Measurements from ENCODE around the gene THRSP. TPM values are rescaled to one million over a fixed set of nuclear protein-coding genes. Genes with fewer than 3 reads are reported as not detected.

The THRSP gene
- total and polyA plus RNA-seq, 2 of the 8 experiments (the other 6 are each of a cell fraction or from before 2014, with no cell fraction given), result 0.11 TPM; not detected in 1

- WGBS, 2 experiments (ENCODE audit: extremely low coverage in 1 of 2, insufficient coverage in 1 of 2, insufficient read length in 1 of 2, insufficient replicate concordance in 2 of 2, low coverage in 1 of 2, low lambda C conversion rate in 2 of 2, missing lambda C conversion rate in 1 of 2), result 85% methylated on average over 6 of the region's 6 CpGs; no CpG with 5 or more reads in 1 of the 2 experiments
- POLR2A ChIA-PET (ENCODE audit: partially characterized antibody), result interaction anchor here (1.6 to 2.1 kb wide), 3 partner anchors 11 to 27 kb away, joined by 6 to 11 read pairs (median 6); partner anchors contain the start of gene INTS4
Observed at GRCh38 chr11:78021611-78022010, 42.0 kb upstream of the THRSP start.

More at GRCh38 chr11:78021611-78022010, 42.0 kb upstream of the THRSP start:
- DNase-seq (ENCODE audit: low read depth in 1 of 2, low spot score in 2 of 2), result no peak
- Histone ChIP-seq H3K9ac (replicated peaks in 1 of 4; ENCODE audit: extremely low read depth in 1 of 4, low read depth in 3 of 4, low read length in 3 of 4) (no peak overlapping the region), H3K79me2 (ENCODE audit: control insufficient read depth in 1 of 2, insufficient read depth in 2 of 2, low read length in 2 of 2) (no peaks in the 10 kb centered on the region), H2BK20ac (ENCODE audit: low read length) (no peak overlapping the region), H3K23ac (ENCODE audit: insufficient read length) (no peak overlapping the region), H3K27me3 (replicated peaks in 1 of 4; ENCODE audit: control insufficient read depth in 3 of 4, extremely low read depth in 1 of 4, insufficient read depth in 3 of 4, low read length in 3 of 4) (no peaks in the 10 kb centered on the region), H3K56ac (replicated peaks; ENCODE audit: insufficient read length, low read depth, low read length) (no peak overlapping the region), H3K9me3 (ENCODE audit: insufficient read depth in 2 of 2, low read depth in 1 of 2, low read length in 1 of 2) (no peaks in the 10 kb centered on the region), H3K4me3 (ENCODE audit: extremely low read depth in 1 of 4, insufficient read depth in 2 of 4, low read depth in 3 of 4, low read length in 4 of 4) (peak overlapping the region in 1 of 4 experiments; percentile 66; a peak in 1 of 8 replicates), H3K79me1 (ENCODE audit: low read depth, low read length) (no peaks in the 10 kb centered on the region; the same call in 1 of the 2 replicates), H3K23me2 (ENCODE audit: low read depth, low read length) (peaks cover 9% of the 10 kb centered on the region), H4K20me1 (replicated peaks in 1 of 2; ENCODE audit: control insufficient read depth in 1 of 2, insufficient read depth in 2 of 2, low read length in 2 of 2) (no peaks in the 10 kb centered on the region), H4K5ac (ENCODE audit: insufficient read length, low read depth, low read length) (no peak overlapping the region), H2BK120ac (replicated peaks; ENCODE audit: low read depth, low read length) (no peak overlapping the region), H3K27ac (ENCODE audit: low read depth, low read length) (no peak overlapping the region), H2BK12ac (ENCODE audit: low read depth, low read length) (0 out of 2 replicates have a peak overlapping the region, but pooled peaks have one; percentile 33), H2AK5ac (ENCODE audit: low read depth, low read length) (no peak overlapping the region), H3K18ac (ENCODE audit: extremely low read depth, low read length) (peak overlapping the region; percentile 24; the same call in 1 of the 2 replicates), H2BK15ac (ENCODE audit: low read length) (no peak overlapping the region; the same call in 1 of the 2 replicates), H3K4ac (replicated peaks; ENCODE audit: insufficient read length, low read depth, low read length) (no peak overlapping the region), H4K8ac (ENCODE audit: extremely low read depth, insufficient read depth, low read length) (no peak overlapping the region; the same call in 1 of the 2 replicates), H3K4me1 (replicated peaks in 1 of 4; ENCODE audit: control insufficient read depth in 3 of 4, insufficient read depth in 4 of 4, low read length in 3 of 4) (peaks cover 0 to 13% (median 8%) of the 10 kb centered on the region in 4 experiments; a peak in 6 of 7 replicates), H3K36me3 (ENCODE audit: control insufficient read depth in 2 of 4, insufficient read depth in 4 of 4, low read length in 3 of 4) (peaks cover under 1 to 4% (median 3%) of the 10 kb centered on the region in 4 experiments; a peak in 5 of 8 replicates), H2BK5ac (ENCODE audit: low read depth, low read length) (peak overlapping the region; percentile 49; the same call in 1 of the 2 replicates), H4K91ac (replicated peaks; ENCODE audit: insufficient read length, low read length) (no peak overlapping the region), H3K4me2 (ENCODE audit: insufficient read depth in 1 of 2, low read depth in 2 of 2, low read length in 2 of 2) (peak overlapping the region; percentile 75 to 87; a peak in 1 of 4 replicates), H2AFZ (ENCODE audit: low read length) (no peak overlapping the region), H3K14ac (ENCODE audit: insufficient read length) (no peak overlapping the region)
- CTCF ChIA-PET (ENCODE audit: partially characterized antibody), result interaction anchor here (0.6 to 3.3 kb wide), 5 partner anchors 13 to 265 kb away, joined by 4 to 19 read pairs (median 9); no protein-coding TSS in a partner anchor
- TF ChIP-seq TEAD4 (IDR thresholded peaks at IDR 0.05; ENCODE audit: low read depth, low read length), result no peak
- FAIRE-seq, result no peak
